HG03095 (cell line): Measurements from ENCODE around the gene DEXI.
A peak's percentile ranks its signal among the peaks of the same experiment; 100 is the strongest.
"Not testable (repeated sequence)": the region's sequence is repeated elsewhere in the genome, so short reads cannot be mapped to it uniquely, and the experiment has no call there.

Experiments used
- ATAC-seq: cut with Tn5 transposase; IDR thresholded peaks from one replicate; pipeline ENCODE4 v1.9.1; 2021; ENCODE audit warnings: moderate library complexity; ENCODE audit not compliant: unreplicated experiment

Gene DEXI

GRCh38 chr16:10929097-10929496, 13.2 kb downstream of the DEXI start:
- not testable (repeated sequence) for ATAC-seq

- ATAC-seq = no peak
Measured at GRCh38 chr16:10927497-10928112, 14.7 kb downstream of the DEXI start.

GRCh38 chr16:10926867-10927266, 15.4 kb downstream of the DEXI start:
- ATAC-seq = no peak

- ATAC-seq = no peak
Measured at GRCh38 chr16:10926094-10926493, 16.2 kb downstream of the DEXI start.

- not testable (repeated sequence) for ATAC-seq
Measured at GRCh38 chr16:10925285-10925684, 17.0 kb downstream of the DEXI start.

GRCh38 chr16:10923650-10924214, 18.5 kb downstream of the DEXI start:
- no peak for ATAC-seq

GRCh38 chr16:10923146-10923649, 19.1 kb downstream of the DEXI start:
- no peak for ATAC-seq

- no peak for ATAC-seq
Measured at GRCh38 chr16:10922328-10923145, 19.7 kb downstream of the DEXI start.

- ATAC-seq = no peak
Measured at GRCh38 chr16:10921536-10922327, 20.5 kb downstream of the DEXI start.

- no peak for ATAC-seq
Measured at GRCh38 chr16:10920726-10921427, 21.4 kb downstream of the DEXI start.

- no peak for ATAC-seq
Measured at GRCh38 chr16:10919003-10919351, 23.3 kb downstream of the DEXI start.

GRCh38 chr16:10918294-10919002, 23.8 kb downstream of the DEXI start:
- no peak for ATAC-seq

- ATAC-seq = no peak
Measured at GRCh38 chr16:10916534-10916933, 25.7 kb downstream of the DEXI start.

GRCh38 chr16:10911267-10911666, 31.0 kb downstream of the DEXI start:
- no peak for ATAC-seq

- ATAC-seq = no peak
Measured at GRCh38 chr16:10907757-10908045, 34.6 kb downstream of the DEXI start.

- no peak for ATAC-seq
Measured at GRCh38 chr16:10906914-10907756, 35.1 kb downstream of the DEXI start.

GRCh38 chr16:10906482-10906881, 35.8 kb downstream of the DEXI start:
- ATAC-seq = no peak

GRCh38 chr16:10902999-10903398, 39.3 kb downstream of the DEXI start:
- ATAC-seq = no peak

GRCh38 chr16:10897134-10897533, 45.1 kb downstream of the DEXI start:
- peak; percentile 64 for ATAC-seq
